GM12878 (cell line): ENCODE data around the gene CALN1. TPM values are rescaled to one million over a fixed set of nuclear protein-coding genes. Genes with fewer than 3 reads are reported as not detected.

Experiments used
- ATAC-seq: fragments of 200-7000 bp; cut with Tn5 transposase; 3 replicates; pipeline ENCODE4 v1.9.1; 2020; ENCODE audit warnings: mild to moderate bottlenecking, moderate library complexity
- BruUV-seq: library from RNA; stranded (reverse); fragments of 400-500 nt; replicated peaks from 2 replicates; lab custom pipeline; 2021; lab: Mats Ljungman, UMichigan
- CTCF ChIA-PET: fragments of 300-600 bp; sonication (Branson Sonifier 250); formaldehyde crosslinking; extraction: SDS; loops from one replicate; lab custom pipeline; 2021; ENCODE audit warnings: inconsistent platforms; lab: Yijun Ruan, JAX
- POLR2A ChIA-PET: fragments of 350-600 bp; formaldehyde crosslinking; extraction: SDS; loops from one replicate; lab custom pipeline; 2021; ENCODE audit warnings: inconsistent platforms; lab: Charles Lee
- RAD21 ChIA-PET: fragments of 300-600 bp; sonication (Branson Sonifier 250); formaldehyde crosslinking; loops from one replicate; lab custom pipeline; 2023; ENCODE audit warnings: antibody characterized with exemption; ENCODE audit not compliant: unreplicated experiment; lab: Charles Lee
- SMC1A ChIA-PET: fragments of 300-600 bp; sonication (Branson Sonifier 250); formaldehyde crosslinking; loops from one replicate; lab custom pipeline; 2023; ENCODE audit not compliant: unreplicated experiment, uncharacterized antibody; lab: Charles Lee
- DNase-seq: peaks from one replicate; pipeline ENCODE4 v3.0.0-alpha.2; 2011; ENCODE audit warnings: low read depth, low spot score
- FAIRE-seq: peaks from 3 replicates; lab custom pipeline; 2011; peaks lifted over from hg19 to GRCh38; lab: Jason Lieb, UNC
- H2AFZ ChIP-seq: 2 replicates; pipeline ENCODE4 v1.6.0; 2011; ENCODE audit warnings: low read depth, low read length, control low read depth; ENCODE audit not compliant: control insufficient read depth
- H3K27ac ChIP-seq: 2 replicates; pipeline ENCODE4 v1.5.1; 2011; ENCODE audit warnings: control low read depth; ENCODE audit not compliant: control insufficient read depth, insufficient read depth
- H3K27me3 ChIP-seq, 2 experiments: replicated peaks in 1 of 2; 2 replicates each; pipeline versions ENCODE4 v1.6.0 to v1.6.1; 2011; ENCODE audit warnings: low read length in 1 of 2; ENCODE audit not compliant: control insufficient read depth in 2 of 2, insufficient read depth in 2 of 2
- H3K36me3 ChIP-seq, 2 experiments: 2 replicates each; pipeline ENCODE4 v1.5.1; 2011; ENCODE audit warnings: low read length in 1 of 2; ENCODE audit not compliant: control insufficient read depth in 2 of 2, insufficient read depth in 2 of 2
- H3K4me1 ChIP-seq: 2 replicates; pipeline ENCODE4 v1.6.1; 2011; ENCODE audit warnings: mild to moderate bottlenecking, low read length, moderate library complexity, mixed read lengths; ENCODE audit not compliant: control insufficient read depth, insufficient read depth
- H3K4me2 ChIP-seq: 2 replicates; pipeline ENCODE4 v1.6.0; 2011; ENCODE audit warnings: control low read depth; ENCODE audit not compliant: control insufficient read depth, insufficient read depth
- H3K4me3 ChIP-seq: fragments of 200-600 bp; sonication (generic); 2 replicates; pipeline ENCODE4 v1.5.1; 2016
- H3K79me2 ChIP-seq: 2 replicates; pipeline ENCODE4 v1.6.0; 2011; ENCODE audit warnings: low read length; ENCODE audit not compliant: control insufficient read depth, insufficient read depth
- H3K9ac ChIP-seq: 2 replicates; pipeline ENCODE4 v1.8.0; 2011; ENCODE audit warnings: low read length, control low read depth, mixed read lengths; ENCODE audit not compliant: control insufficient read depth, insufficient read depth
- H3K9me3 ChIP-seq: replicated peaks from 3 replicates; pipeline ENCODE4 v1.5.1; 2011; ENCODE audit warnings: mild to moderate bottlenecking, low read length; ENCODE audit not compliant: control insufficient read depth, insufficient read depth
- H4K20me1 ChIP-seq: 2 replicates; pipeline ENCODE4 v1.6.0; 2011; ENCODE audit not compliant: control insufficient read depth, insufficient read depth
- BHLHE40 ChIP-seq, 2 experiments: fragments of 450-650 bp in 1 of 2; IDR thresholded peaks; 2 replicates each; pipeline ENCODE4 v1.6.1; 2011 to 2017; ENCODE audit warnings: low read depth in 2 of 2, borderline replicate concordance in 1 of 2, improper control_type of control experiment in 1 of 2, low read length in 1 of 2, mild to moderate bottlenecking in 1 of 2
- ETV6 ChIP-seq, 2 experiments: fragments of 450-650 bp in 1 of 2; IDR thresholded peaks in 1 of 2; conservative IDR thresholded peaks in 1 of 2; 2 replicates each; pipeline ENCODE4 v1.6.1; 2014; ENCODE audit warnings: antibody characterized with exemption in 1 of 2, borderline replicate concordance in 1 of 2, low read depth in 1 of 2, mild to moderate bottlenecking in 1 of 2, moderate library complexity in 1 of 2
- HDAC6 ChIP-seq: fragments of 200-600 bp; sonication (generic); IDR thresholded peaks from one replicate; pipeline ENCODE4 v1.8.0; 2017; ENCODE audit warnings: antibody characterized with exemption; ENCODE audit not compliant: unreplicated experiment
- JUND ChIP-seq: IDR thresholded peaks from 2 replicates; pipeline ENCODE4 v1.6.1; 2012; ENCODE audit warnings: low read depth, mild to moderate bottlenecking, low read length, improper control_type of control experiment, moderate library complexity
- MEF2B ChIP-seq: fragments of 450-650 bp; IDR thresholded peaks from 2 replicates; pipeline ENCODE4 v1.6.1; 2018; ENCODE audit warnings: mild to moderate bottlenecking, moderate library complexity; ENCODE audit not compliant: partially characterized antibody, poor library complexity, severe bottlenecking
- NFYA ChIP-seq: IDR thresholded peaks from 2 replicates; pipeline ENCODE4 v1.6.1; 2011; ENCODE audit warnings: low read depth, mild to moderate bottlenecking, low read length, improper control_type of control experiment, borderline replicate concordance
- PAX5 ChIP-seq: IDR thresholded peaks from 2 replicates; pipeline ENCODE4 v1.6.1; 2011; ENCODE audit warnings: low read depth, low read length, borderline replicate concordance
- PAX8 ChIP-seq: fragments of 450-650 bp; IDR thresholded peaks from 2 replicates; pipeline ENCODE4 v1.6.1; 2017; ENCODE audit warnings: mild to moderate bottlenecking, moderate library complexity
- POLR2AphosphoS5 ChIP-seq: IDR thresholded peaks from 2 replicates; pipeline ENCODE4 v1.6.1; 2011; ENCODE audit warnings: mild to moderate bottlenecking, low read length, inconsistent platforms
- RB1 ChIP-seq: fragments of 450-650 bp; formaldehyde crosslinking; IDR thresholded peaks from 2 replicates; pipeline ENCODE4 v1.6.1; 2017; ENCODE audit warnings: mild to moderate bottlenecking, borderline replicate concordance
- SREBF2 ChIP-seq: IDR thresholded peaks from 2 replicates; pipeline ENCODE4 v1.6.1; 2012; ENCODE audit warnings: mild to moderate bottlenecking, low read length
- SUPT20H ChIP-seq: IDR thresholded peaks from 2 replicates; pipeline ENCODE4 v1.6.1; 2011; ENCODE audit warnings: low read depth, mild to moderate bottlenecking, low read length, moderate library complexity, borderline replicate concordance; ENCODE audit not compliant: control insufficient read depth
- SUZ12 ChIP-seq: fragments of 200-600 bp; sonication (generic); IDR thresholded peaks from one replicate; pipeline ENCODE4 v1.6.1; 2018; ENCODE audit warnings: antibody characterized with exemption, mild to moderate bottlenecking; ENCODE audit not compliant: unreplicated experiment
- ZSCAN29 ChIP-seq: fragments of 450-650 bp; IDR thresholded peaks from 2 replicates; pipeline ENCODE4 v1.6.1; 2017; ENCODE audit warnings: mild to moderate bottlenecking, moderate library complexity
- WGBS: methylation state at CpG from one replicate; pipeline ENCODE4 v1.1.6; 2016; ENCODE audit warnings: low lambda C conversion rate; ENCODE audit not compliant: insufficient replicate concordance, insufficient coverage; ENCODE audit errors: missing lambda C conversion rate; 5-methylcytosine and 5-hydroxymethylcytosine counted together
- in situ Hi-C: fragments of 300-500 bp; cut with MboI; formaldehyde crosslinking; loops from 9 replicates; pipeline ENCODE4 v1.14.3; 2018; ENCODE audit warnings: mixed read lengths
- intact Hi-C: fragments of 100-400 bp; cut with micrococcal nuclease; formaldehyde crosslinking; loops from one replicate; pipeline ENCODE4 v1.14.2; 2022; ENCODE audit not compliant: unreplicated experiment
- polyA plus RNA-seq, 11 experiments: library from polyadenylated mRNA; depleted of rRNA in 4 of 11; unstranded in 6 of 11; stranded (reverse) in 5 of 11; fragments of >200 nt; fragmentation: Nextera tagmentation in 4 of 11; fragmentation: Illumina TruSeq in 1 of 11; extraction: Ambion mirVana in 4 of 11; extraction: Trizol in 1 of 11; gene quantifications; 1 replicate in 1 of 11; 2 replicates in 10 of 11; pipeline versions ENCODE4 v1.2.1 to v1.2.3, GENCODE V29; 2011 to 2016; ENCODE audit warnings: inconsistent platforms in 2 of 11, missing spikeins in 2 of 11, low read depth in 1 of 11
- total RNA-seq, 4 experiments: library from RNA; depleted of rRNA in 3 of 4; stranded (reverse); fragments of >200 nt in 3 of 4; fragmentation: Illumina TruSeq in 1 of 4; extraction: Trizol in 1 of 4; gene quantifications; 2 replicates each; pipeline versions ENCODE4 v1.2.1 to v1.2.3, GENCODE V29; 2013 to 2021
- TF ChIP-seq, protein P1 (sequence below): IDR thresholded peaks from 2 replicates; pipeline ENCODE4 v1.6.1; 2012; ENCODE audit warnings: low read depth, low read length, improper control_type of control experiment
- TF ChIP-seq, protein P2 (sequence below): fragments of 450-650 bp; IDR thresholded peaks from 2 replicates; pipeline ENCODE4 v1.6.1; 2016; ENCODE audit warnings: mild to moderate bottlenecking

The CALN1 gene
- total and polyA plus RNA-seq, 10 of the 15 experiments (the other 5 are each of a cell fraction or from before 2014, with no cell fraction given): 0.48 to 15.3 (median 1.6) TPM

DNA sequence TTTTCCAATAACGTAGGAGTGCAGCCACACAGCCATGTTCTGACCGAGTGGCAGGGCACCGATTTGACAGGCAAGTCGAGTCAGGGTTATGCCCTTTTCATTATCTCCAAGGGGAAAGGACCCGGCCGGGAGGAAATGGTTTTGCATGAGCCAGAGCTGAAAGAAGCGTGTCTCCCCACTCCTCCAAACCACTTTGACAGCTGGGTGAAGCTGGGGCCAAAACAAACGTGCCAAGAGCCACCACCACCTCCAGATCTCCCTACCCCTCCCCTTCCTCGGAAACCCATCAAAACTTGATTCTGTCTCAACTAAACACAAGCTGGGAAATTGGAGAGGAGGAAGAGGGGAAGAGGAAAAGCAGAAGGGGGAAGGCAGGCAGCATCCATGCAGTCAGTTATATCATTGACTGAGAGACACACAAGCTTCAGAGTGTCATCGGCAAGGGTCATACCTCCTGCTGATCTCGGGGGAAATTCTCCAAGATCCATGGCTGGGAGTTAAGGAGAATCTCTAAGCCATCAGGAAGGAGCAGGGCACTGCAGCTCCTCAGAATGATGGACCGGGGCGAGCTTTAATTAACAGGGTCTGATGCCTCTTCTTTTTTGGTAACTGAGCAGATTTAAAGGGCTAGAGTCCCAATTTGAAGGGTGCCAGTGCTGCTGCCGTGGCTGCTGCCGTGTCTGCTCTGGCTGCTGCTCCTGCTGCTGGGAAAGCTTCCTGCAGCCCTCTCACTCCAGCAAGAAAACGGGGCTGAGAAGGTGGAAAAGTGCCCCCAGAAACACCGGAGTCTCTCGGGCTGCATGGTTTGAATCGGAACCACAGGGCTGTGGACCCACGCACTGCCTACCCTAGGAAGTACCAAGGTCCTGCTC, 34.7 kb upstream of the CALN1 start:
- Histone ChIP-seq H3K36me3 (no peaks in the 10 kb centered on the region), H3K27me3 (no peaks in the 10 kb centered on the region), H3K9me3 (no peaks in the 10 kb centered on the region), H3K27ac (no peak overlapping the region), H4K20me1 (no peaks in the 10 kb centered on the region)
- no peak for FAIRE-seq
- no peak for ATAC-seq
- CTCF ChIA-PET: no interaction called here
- no TSS peak for BruUV-seq
- TF ChIP-seq PAX5: no peak
- no peak for TF ChIP-seq HDAC6
- TF ChIP-seq BHLHE40 (IDR thresholded peaks at IDR 0.05; ENCODE audit: borderline replicate concordance in 1 of 2, low read depth in 2 of 2, low read length in 1 of 2): peak in 1 of 2 experiments; percentile 7; a peak in 1 of 4 replicates
- TF ChIP-seq, all 136 proteins: peak for 1
- ChIA-PET SMC1A (no interaction called here), POLR2A (no interaction called here), RAD21 (no interaction called here)
- Histone ChIP-seq H3K4me1 (no peaks in the 10 kb centered on the region), H3K4me2 (no peak overlapping the region), H3K79me2 (no peaks in the 10 kb centered on the region), H3K4me3 (no peak overlapping the region), H2AFZ (no peak overlapping the region), H3K9ac (no peak overlapping the region)
- WGBS: 14% methylated on average over 20 of the region's 20 CpGs
- in situ Hi-C loops: no loop called here
- DNase-seq: no peak
- intact Hi-C loops: no loop called here

DNA sequence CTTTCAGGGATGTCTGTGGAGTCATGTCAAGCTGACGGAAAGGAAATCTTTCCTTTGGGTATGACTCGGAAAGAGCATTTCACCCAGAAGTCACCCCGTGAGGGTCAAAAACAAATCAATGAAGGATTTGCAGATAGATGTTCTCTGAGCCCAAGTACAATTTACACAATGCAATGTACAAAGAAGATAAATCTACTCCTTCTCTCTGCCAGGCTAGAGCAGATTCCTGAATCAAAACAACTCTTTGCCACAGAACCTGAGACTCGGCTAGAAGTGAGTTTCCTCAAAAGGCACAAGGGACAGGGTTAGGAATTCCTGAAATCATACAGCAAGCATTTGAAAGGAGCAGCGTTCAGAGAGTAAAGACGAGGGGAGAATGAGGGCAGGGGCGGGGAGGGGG, 34.0 kb upstream of the CALN1 start:
- RAD21 ChIA-PET: no interaction called here
- Histone ChIP-seq H4K20me1 (no peaks in the 10 kb centered on the region), H2AFZ (no peak overlapping the region), H3K4me1 (no peaks in the 10 kb centered on the region), H3K27me3 (no peaks in the 10 kb centered on the region), H3K9ac (no peak overlapping the region), H3K27ac (no peak overlapping the region), H3K79me2 (no peaks in the 10 kb centered on the region), H3K4me3 (no peak overlapping the region), H3K9me3 (no peaks in the 10 kb centered on the region), H3K4me2 (no peak overlapping the region), H3K36me3 (no peaks in the 10 kb centered on the region)
- DNase-seq (no peak), ATAC-seq (no peak), FAIRE-seq (no peak)
- 26% methylated on average over 6 of the region's 7 CpGs for WGBS
- in situ Hi-C loops (no loop called here), intact Hi-C loops (no loop called here)
- SMC1A ChIA-PET: no interaction called here
- CTCF ChIA-PET: no interaction called here
- POLR2A ChIA-PET: no interaction called here
- no TSS peak for BruUV-seq
- TF ChIP-seq MEF2B: no peak
- TF ChIP-seq PAX8: no peak
- no peak for TF ChIP-seq SUZ12
- TF ChIP-seq ETV6 (conservative IDR thresholded peaks at IDR 0.05 in 1 of 2, IDR thresholded peaks at IDR 0.05 in 1 of 2; ENCODE audit: borderline replicate concordance in 1 of 2, low read depth in 1 of 2): no peak
- no peak for TF ChIP-seq NFYA
- no peak for TF ChIP-seq SUPT20H
- no peak for TF ChIP-seq HDAC6
- TF ChIP-seq ZSCAN29: no peak
- no peak for TF ChIP-seq SREBF2
- TF ChIP-seq, protein P1, sequence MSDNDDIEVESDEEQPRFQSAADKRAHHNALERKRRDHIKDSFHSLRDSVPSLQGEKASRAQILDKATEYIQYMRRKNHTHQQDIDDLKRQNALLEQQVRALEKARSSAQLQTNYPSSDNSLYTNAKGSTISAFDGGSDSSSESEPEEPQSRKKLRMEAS: no peak
- no peak for TF ChIP-seq JUND
- TF ChIP-seq RB1: no peak
- TF ChIP-seq POLR2AphosphoS5: no peak
- TF ChIP-seq, protein P2, sequence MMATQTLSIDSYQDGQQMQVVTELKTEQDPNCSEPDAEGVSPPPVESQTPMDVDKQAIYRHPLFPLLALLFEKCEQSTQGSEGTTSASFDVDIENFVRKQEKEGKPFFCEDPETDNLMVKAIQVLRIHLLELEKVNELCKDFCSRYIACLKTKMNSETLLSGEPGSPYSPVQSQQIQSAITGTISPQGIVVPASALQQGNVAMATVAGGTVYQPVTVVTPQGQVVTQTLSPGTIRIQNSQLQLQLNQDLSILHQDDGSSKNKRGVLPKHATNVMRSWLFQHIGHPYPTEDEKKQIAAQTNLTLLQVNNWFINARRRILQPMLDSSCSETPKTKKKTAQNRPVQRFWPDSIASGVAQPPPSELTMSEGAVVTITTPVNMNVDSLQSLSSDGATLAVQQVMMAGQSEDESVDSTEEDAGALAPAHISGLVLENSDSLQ: no peak
